HFFc6 (cell line): ENCODE results near the gene GPHN. TPM values are rescaled to one million over a fixed set of nuclear protein-coding genes. Genes with fewer than 3 reads are reported as not detected.
A peak's percentile ranks its signal among the peaks of the same experiment; 100 is the strongest.

Experiments used
- DNase-seq: peaks from one replicate; pipeline ENCODE4 v3.0.0-alpha.2; 2018
- H3K27ac Mint-ChIP-seq: 2 replicates; pipeline ENCODE4 v1.8.0; 2020; ENCODE audit warnings: mild to moderate bottlenecking, mixed read lengths
- H3K27me3 Mint-ChIP-seq: 2 replicates; pipeline ENCODE4 v1.8.0; 2021; ENCODE audit warnings: mild to moderate bottlenecking, moderate library complexity, mixed read lengths; ENCODE audit not compliant: insufficient read depth
- H3K36me3 Mint-ChIP-seq: 2 replicates; pipeline ENCODE4 v1.8.0; 2021; ENCODE audit warnings: low read depth, mixed read lengths
- H3K4me1 Mint-ChIP-seq: 2 replicates; pipeline ENCODE4 v1.8.0; 2020; ENCODE audit warnings: low read depth, mixed read lengths
- H3K4me3 Mint-ChIP-seq: 2 replicates; pipeline ENCODE4 v1.8.0; 2020; ENCODE audit warnings: mild to moderate bottlenecking, moderate library complexity, mixed read lengths
- H3K9me3 Mint-ChIP-seq: 2 replicates; pipeline ENCODE4 v1.8.0; 2020; ENCODE audit warnings: mild to moderate bottlenecking, mixed read lengths
- total RNA-seq, 6 experiments: library from RNA; stranded (reverse); fragmentation: NEBNext Ultra II Directional; extraction: Animal tissue kit (Norgen Biotek cat#: 25700); gene quantifications; 2 replicates in 1 of 6; 3 replicates in 5 of 6; pipeline ENCODE4 v1.2.3, GENCODE V29; 2021
- TF ChIP-seq, protein P1 (sequence below): fragments of 200-600 bp; sonication (generic); IDR thresholded peaks from 2 replicates; pipeline ENCODE4 v1.5.0; 2021; ENCODE audit warnings: antibody characterized with exemption, mild to moderate bottlenecking

GPHN gene
- total RNA-seq, 6 experiments from 2014 or later: 11.2 to 16.4 (median 15.0) TPM

DNA sequence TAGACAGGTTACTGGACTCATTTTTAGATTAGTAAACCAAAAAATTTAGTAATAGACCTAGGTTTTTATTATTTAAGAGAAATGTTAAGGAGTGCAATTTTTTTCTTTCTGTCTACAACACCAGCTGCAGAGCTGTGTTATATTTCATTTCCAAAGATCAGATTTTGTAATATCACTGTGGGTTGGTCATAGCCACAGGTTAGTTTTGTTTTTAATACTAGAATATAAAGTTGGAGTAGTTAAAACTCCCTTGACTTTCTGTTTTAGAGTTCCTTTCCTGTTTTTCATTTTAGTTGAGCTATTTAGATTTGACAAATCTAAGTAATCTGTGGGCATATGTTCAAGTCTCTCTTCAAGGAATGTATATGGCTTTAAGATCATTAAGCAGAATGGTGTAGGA, 650.6 kb downstream of the GPHN start:
- H3K4me3 Mint-ChIP-seq: no peak overlapping the region
- H3K4me1 Mint-ChIP-seq: no peaks in the 10 kb centered on the region
- DNase-seq: no peak
- H3K9me3 Mint-ChIP-seq: no peaks in the 10 kb centered on the region
- H3K27ac Mint-ChIP-seq: no peak overlapping the region
- TF ChIP-seq, protein P1, sequence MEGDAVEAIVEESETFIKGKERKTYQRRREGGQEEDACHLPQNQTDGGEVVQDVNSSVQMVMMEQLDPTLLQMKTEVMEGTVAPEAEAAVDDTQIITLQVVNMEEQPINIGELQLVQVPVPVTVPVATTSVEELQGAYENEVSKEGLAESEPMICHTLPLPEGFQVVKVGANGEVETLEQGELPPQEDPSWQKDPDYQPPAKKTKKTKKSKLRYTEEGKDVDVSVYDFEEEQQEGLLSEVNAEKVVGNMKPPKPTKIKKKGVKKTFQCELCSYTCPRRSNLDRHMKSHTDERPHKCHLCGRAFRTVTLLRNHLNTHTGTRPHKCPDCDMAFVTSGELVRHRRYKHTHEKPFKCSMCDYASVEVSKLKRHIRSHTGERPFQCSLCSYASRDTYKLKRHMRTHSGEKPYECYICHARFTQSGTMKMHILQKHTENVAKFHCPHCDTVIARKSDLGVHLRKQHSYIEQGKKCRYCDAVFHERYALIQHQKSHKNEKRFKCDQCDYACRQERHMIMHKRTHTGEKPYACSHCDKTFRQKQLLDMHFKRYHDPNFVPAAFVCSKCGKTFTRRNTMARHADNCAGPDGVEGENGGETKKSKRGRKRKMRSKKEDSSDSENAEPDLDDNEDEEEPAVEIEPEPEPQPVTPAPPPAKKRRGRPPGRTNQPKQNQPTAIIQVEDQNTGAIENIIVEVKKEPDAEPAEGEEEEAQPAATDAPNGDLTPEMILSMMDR: no peak
- H3K27me3 Mint-ChIP-seq: no peaks in the 10 kb centered on the region
- H3K36me3 Mint-ChIP-seq: no peaks in the 10 kb centered on the region

- Mint-ChIP-seq H3K27me3 (no peaks in the 10 kb centered on the region), H3K4me1 (peaks cover 3% of the 10 kb centered on the region), H3K36me3 (no peaks in the 10 kb centered on the region), H3K27ac (no peak overlapping the region), H3K9me3 (no peaks in the 10 kb centered on the region), H3K4me3 (no peak overlapping the region)
- DNase-seq: no peak
- TF ChIP-seq, protein P1: no peak
Measured at GRCh38 chr14:67162385-67162784, 654.4 kb downstream of the GPHN start.

GRCh38 chr14:67166450-67166853, 658.5 kb downstream of the GPHN start:
- no peaks in the 10 kb centered on the region; the same call in 1 of the 2 replicates for H3K36me3 Mint-ChIP-seq
- TF ChIP-seq, protein P1: peak; percentile 92
- peaks cover 35% of the 10 kb centered on the region for H3K4me1 Mint-ChIP-seq
- DNase-seq: peak; percentile 54
- no peak overlapping the region for H3K4me3 Mint-ChIP-seq
- H3K27me3 Mint-ChIP-seq: no peaks in the 10 kb centered on the region
- H3K27ac Mint-ChIP-seq: no peak overlapping the region
- H3K9me3 Mint-ChIP-seq: no peaks in the 10 kb centered on the region

DNA sequence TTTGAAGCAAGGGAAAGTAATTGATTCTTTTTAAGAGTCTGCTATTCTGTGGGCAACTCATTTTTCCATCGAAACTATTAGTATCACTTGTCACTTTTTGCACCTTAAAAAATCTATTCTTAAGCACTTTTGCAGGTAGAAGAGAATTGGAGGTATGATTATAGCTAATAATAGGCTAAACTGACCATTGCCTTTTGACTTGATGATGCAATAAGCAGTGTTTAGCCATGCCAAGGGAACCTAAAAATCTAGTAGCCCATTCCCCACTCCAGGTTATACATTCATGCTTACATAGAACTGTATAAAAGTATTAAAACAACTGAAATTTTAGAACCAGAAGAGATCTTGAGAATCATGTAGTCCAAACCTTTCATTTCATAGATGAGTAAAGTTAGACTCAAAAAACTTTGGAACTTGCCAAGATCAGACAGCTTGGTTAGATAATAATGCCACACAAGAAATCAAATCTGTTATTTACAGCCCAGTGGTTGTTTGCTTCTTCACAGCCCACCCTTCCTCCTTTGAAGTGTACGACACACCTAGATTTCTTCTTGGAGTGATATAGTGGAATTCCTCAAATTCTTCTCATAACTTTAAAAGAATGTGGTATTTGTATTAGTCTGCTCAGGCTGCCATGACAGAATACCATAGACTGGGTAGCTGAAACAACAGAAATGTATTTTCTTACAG, 659.6 kb downstream of the GPHN start:
- H3K36me3 Mint-ChIP-seq: peaks cover 5% of the 10 kb centered on the region
- no peak for DNase-seq
- H3K4me3 Mint-ChIP-seq: peak overlapping the region; percentile 27
- peaks cover 37% of the 10 kb centered on the region for H3K4me1 Mint-ChIP-seq
- no peaks in the 10 kb centered on the region for H3K9me3 Mint-ChIP-seq
- H3K27me3 Mint-ChIP-seq: no peaks in the 10 kb centered on the region; the same call in 1 of the 2 replicates
- peak overlapping the region; percentile 63; the same call in 1 of the 2 replicates for H3K27ac Mint-ChIP-seq
- TF ChIP-seq, protein P1: no peak

GRCh38 chr14:67168110-67168441, 660.1 kb downstream of the GPHN start:
- DNase-seq: no peak
- H3K4me1 Mint-ChIP-seq: peaks cover 37% of the 10 kb centered on the region
- TF ChIP-seq, protein P1: no peak
- H3K27me3 Mint-ChIP-seq: no peaks in the 10 kb centered on the region; the same call in 1 of the 2 replicates
- peak overlapping the region; percentile 27 for H3K4me3 Mint-ChIP-seq
- peak overlapping the region; percentile 63; the same call in 1 of the 2 replicates for H3K27ac Mint-ChIP-seq
- no peaks in the 10 kb centered on the region for H3K9me3 Mint-ChIP-seq
- peaks cover 5% of the 10 kb centered on the region for H3K36me3 Mint-ChIP-seq
